ENCODE measurements around the gene PSD2. TPM values are rescaled to one million over a fixed set of nuclear protein-coding genes. Genes with fewer than 3 reads are reported as not detected.
"Not testable (repeated sequence)": the region's sequence is repeated elsewhere in the genome, so short reads cannot be mapped to it uniquely, and the experiment has no call there.

The PSD2 gene
- total and polyA plus RNA-seq, 2 of the 13 experiments (the other 11 are each of a cell fraction or from before 2014, with no cell fraction given), result 0.07 TPM; not detected in 1

DNA sequence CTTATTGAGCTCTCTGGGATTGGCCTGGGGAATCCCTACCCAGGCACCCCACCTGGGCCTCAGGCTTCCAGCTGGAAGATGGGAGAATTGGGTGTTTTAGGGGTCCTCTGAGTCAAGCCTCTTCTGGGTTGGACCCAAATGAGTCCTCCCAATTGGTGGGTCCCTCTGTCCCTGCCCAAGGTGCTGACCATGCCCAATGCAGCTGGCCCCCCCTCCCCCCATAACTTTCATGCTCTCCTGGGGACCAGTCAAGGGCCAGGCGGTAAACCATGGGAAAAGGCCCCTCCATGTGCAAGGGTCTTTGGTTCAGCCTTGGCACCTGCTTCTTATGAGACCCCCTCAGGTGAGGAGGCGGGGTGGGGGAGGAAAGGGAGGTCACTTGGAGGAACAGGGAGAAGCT lies 3.4 kb upstream of the PSD2 start (continued):
- TF ChIP-seq ZNF878 (CRISPR knock-in tag; IDR thresholded peaks at IDR 0.05), result no peak
- no peak for TF ChIP-seq ASH2L (IDR thresholded peaks at IDR 0.05; ENCODE audit: insufficient read length, low read depth, low read length)
- TF ChIP-seq, protein P1, sequence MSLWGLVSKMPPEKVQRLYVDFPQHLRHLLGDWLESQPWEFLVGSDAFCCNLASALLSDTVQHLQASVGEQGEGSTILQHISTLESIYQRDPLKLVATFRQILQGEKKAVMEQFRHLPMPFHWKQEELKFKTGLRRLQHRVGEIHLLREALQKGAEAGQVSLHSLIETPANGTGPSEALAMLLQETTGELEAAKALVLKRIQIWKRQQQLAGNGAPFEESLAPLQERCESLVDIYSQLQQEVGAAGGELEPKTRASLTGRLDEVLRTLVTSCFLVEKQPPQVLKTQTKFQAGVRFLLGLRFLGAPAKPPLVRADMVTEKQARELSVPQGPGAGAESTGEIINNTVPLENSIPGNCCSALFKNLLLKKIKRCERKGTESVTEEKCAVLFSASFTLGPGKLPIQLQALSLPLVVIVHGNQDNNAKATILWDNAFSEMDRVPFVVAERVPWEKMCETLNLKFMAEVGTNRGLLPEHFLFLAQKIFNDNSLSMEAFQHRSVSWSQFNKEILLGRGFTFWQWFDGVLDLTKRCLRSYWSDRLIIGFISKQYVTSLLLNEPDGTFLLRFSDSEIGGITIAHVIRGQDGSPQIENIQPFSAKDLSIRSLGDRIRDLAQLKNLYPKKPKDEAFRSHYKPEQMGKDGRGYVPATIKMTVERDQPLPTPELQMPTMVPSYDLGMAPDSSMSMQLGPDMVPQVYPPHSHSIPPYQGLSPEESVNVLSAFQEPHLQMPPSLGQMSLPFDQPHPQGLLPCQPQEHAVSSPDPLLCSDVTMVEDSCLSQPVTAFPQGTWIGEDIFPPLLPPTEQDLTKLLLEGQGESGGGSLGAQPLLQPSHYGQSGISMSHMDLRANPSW (CRISPR knock-in tag; IDR thresholded peaks at IDR 0.05; ENCODE audit: borderline replicate concordance), result no peak

DNA sequence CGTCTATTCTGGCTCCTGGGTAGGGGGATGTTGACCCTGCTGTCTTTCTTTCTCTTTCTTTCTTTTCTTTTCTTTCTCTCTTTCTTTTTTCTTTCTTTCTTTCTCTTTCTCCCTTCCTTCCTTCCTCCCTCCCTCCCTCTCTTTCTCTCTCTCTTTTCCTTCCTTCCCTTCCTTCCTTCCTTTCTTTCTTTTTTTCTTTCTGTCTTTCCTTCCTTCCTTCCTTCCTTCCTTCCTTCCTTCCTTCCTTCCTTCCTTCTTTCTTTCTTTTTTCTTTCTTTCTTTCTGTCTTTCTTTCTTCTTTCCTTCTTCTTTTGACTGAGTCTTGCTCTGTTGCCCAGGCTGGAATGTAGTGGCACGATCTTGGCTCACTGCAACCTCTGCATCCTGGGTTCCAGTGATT lies 3.0 kb upstream of the PSD2 start:
- H2AFZ ChIP-seq (ENCODE audit: low read length); H3K9me3 ChIP-seq (ENCODE audit: low read length); H4K20me1 ChIP-seq (ENCODE audit: insufficient read depth, low read length); H3K79me2 ChIP-seq (ENCODE audit: insufficient read depth, low read length); ATAC-seq; DNase-seq (ENCODE audit: low spot score); BruUV-seq (replicated peaks); H3K27ac ChIP-seq (ENCODE audit: extremely low read length, insufficient read depth, low read length); H3K4me2 ChIP-seq (ENCODE audit: low read depth, low read length); in situ Hi-C loops (cut with HindIII; ENCODE audit: extremely low pct_ligation_motif_present, low pct_unique_long_range_greater_than_20kb); CTCF ChIA-PET (ENCODE audit: low intra/inter-chr PET ratio, low total read pairs); FAIRE-seq; H3K36me3 ChIP-seq (replicated peaks in 1 of 2; ENCODE audit: control insufficient read depth in 1 of 2, insufficient read depth in 2 of 2, low read length in 2 of 2); H3K9ac ChIP-seq (ENCODE audit: insufficient read depth, low read depth, low read length); intact Hi-C loops (cut with micrococcal nuclease; ENCODE audit: unreplicated experiment); H3K4me3 ChIP-seq (replicated peaks in 1 of 3; ENCODE audit: insufficient read depth in 1 of 3, low read depth in 2 of 3, low read length in 3 of 3); POLR2A ChIA-PET: not testable (repeated sequence)
- Histone ChIP-seq H3K27me3 (ENCODE audit: control insufficient read depth in 1 of 2, insufficient read depth in 2 of 2, low read length in 2 of 2) (peaks cover 8 to 59% of the 10 kb centered on the region in 2 experiments), H3K4me1 (ENCODE audit: insufficient read depth, low read length) (peaks cover 13% of the 10 kb centered on the region)
- WGBS (ENCODE audit: low lambda C conversion rate), result 35% methylated on average over 2 of the region's 2 CpGs

Data from HepG2 (cell line).